Right lobe of liver (tissue), 6 donors: ENCODE results near the gene ZBTB18. TPM values are rescaled to one million over a fixed set of nuclear protein-coding genes. Genes with fewer than 3 reads are reported as not detected.

Experiments used
- ATAC-seq, 4 donors: fragments of 200-7000 bp; cut with Tn5 transposase; one replicate each; pipeline ENCODE4 v1.9.1; 2020; ENCODE audit warnings: mild to moderate bottlenecking in 4 of 4, moderate library complexity in 4 of 4
- DNase-seq, 3 donors: peaks; one replicate each; pipeline ENCODE4 v3.0.0-alpha.2; 2020
- H3K27ac ChIP-seq, 3 donors: fragments of 200-600 bp; one replicate each; pipeline ENCODE4 v1.8.0; 2022
- H3K27me3 ChIP-seq, 2 donors: fragments of 200-600 bp; one replicate each; pipeline ENCODE4 v1.8.0; 2022
- H3K36me3 ChIP-seq, 4 donors: fragments of 200-600 bp; sonication (generic) in 1 of 4; one replicate each; pipeline versions ENCODE4 v1.5.1 to v1.8.0; 2017 to 2022; ENCODE audit warnings: control low read depth in 1 of 4
- H3K4me1 ChIP-seq, 4 donors: fragments of 200-600 bp; sonication (generic) in 1 of 4; one replicate each; pipeline versions ENCODE4 v1.5.1 to v1.8.0; 2017 to 2022; ENCODE audit warnings: control low read depth in 1 of 4
- H3K4me3 ChIP-seq, 3 donors: fragments of 200-600 bp; one replicate each; pipeline ENCODE4 v1.8.0; 2022
- H3K9me3 ChIP-seq, 4 donors: fragments of 200-600 bp; sonication (generic) in 1 of 4; one replicate each; pipeline versions ENCODE4 v1.5.1 to v1.8.0; 2017 to 2022; ENCODE audit warnings: control low read depth in 1 of 4
- CTCF ChIP-seq, 4 donors: fragments of 200-600 bp in 3 of 4; fragments of 450-650 bp in 1 of 4; IDR thresholded peaks; one replicate each; pipeline versions ENCODE4 v1.5.1 to v1.8.0; 2016 to 2022; ENCODE audit warnings: antibody characterized with exemption in 4 of 4, mild to moderate bottlenecking in 2 of 4
- POLR2A ChIP-seq: fragments of 450-650 bp; IDR thresholded peaks from one replicate; pipeline ENCODE4 v1.6.1; 2017; ENCODE audit warnings: antibody characterized with exemption, mild to moderate bottlenecking
- WGBS: methylation state at CpG from one replicate; pipeline ENCODE4 v1.1.6; 2018; ENCODE audit warnings: low coverage, low lambda C conversion rate; ENCODE audit not compliant: insufficient coverage; ENCODE audit errors: missing lambda C conversion rate; 5-methylcytosine and 5-hydroxymethylcytosine counted together
- intact Hi-C, 2 donors: fragments of 100-400 bp; cut with DNase I; formaldehyde crosslinking; loops; one replicate each; pipeline versions ENCODE4 v1.11.2 to v1.14.1; 2022
- total RNA-seq, 6 experiments: library from RNA; depleted of rRNA in 2 of 6; stranded (reverse); fragments of >200 nt in 2 of 6; fragmentation: NEBNext Ultra II Directional in 3 of 6; extraction: Animal tissue kit (Norgen Biotek cat#: 25700) in 3 of 6; gene quantifications; one replicate each; pipeline versions ENCODE4 v1.1.0 to v1.2.4, GENCODE V29; 2016 to 2023
- donor health status: DM: no; HTN: yes; CAD: no.
- donor health status: DM: no; HTN: no; CAD: no.
- donor health status: DM: no; HTN: no; CAD: no.
- donor health status: DM: no; HTN: yes; CAD: no.
- donor health status: DM: no; HTN: yes; CAD: no.

Gene ZBTB18
- total RNA-seq, 6 experiments from 2014 or later = 9.0 to 16.1 (median 10.0) TPM

- Histone ChIP-seq H3K36me3 (peaks cover 0 to 27% (median 6%) of the 10 kb centered on the region in 4 donors), H3K27me3 (no peaks in the 10 kb centered on the region), H3K4me3 (no peak overlapping the region), H3K9me3 (no peaks in the 10 kb centered on the region), H3K4me1 (peaks cover 0 to 18% (median 7%) of the 10 kb centered on the region in 4 donors), H3K27ac (peak overlapping the region in 1 of 3 donors; percentile 11)
- TF ChIP-seq POLR2A (no peak), CTCF (IDR thresholded peaks at IDR 0.05) (no peak)
- ATAC-seq = no peak
- 19% methylated on average over 5 of the region's 5 CpGs for WGBS
- intact Hi-C loops = no loop called here
- no peak for DNase-seq
Measured at GRCh38 chr1:244052016-244052727, 1.1 kb downstream of the ZBTB18 start.

- H3K27ac ChIP-seq = no peak overlapping the region
- TF ChIP-seq CTCF (IDR thresholded peaks at IDR 0.05) (no peak), POLR2A (no peak)
- intact Hi-C loops = no loop called here
- H3K36me3 ChIP-seq = peaks cover 0 to 27% (median 6%) of the 10 kb centered on the region in 4 donors
- H3K4me3 ChIP-seq = no peak overlapping the region
- 48% methylated on average over 6 of the region's 6 CpGs for WGBS
- H3K27me3 ChIP-seq = no peaks in the 10 kb centered on the region
- ATAC-seq (no peak), DNase-seq (no peak)
- peaks cover 0 to 18% (median 7%) of the 10 kb centered on the region in 4 donors for H3K4me1 ChIP-seq
- H3K9me3 ChIP-seq = no peaks in the 10 kb centered on the region
Measured at GRCh38 chr1:244052728-244053312, 1.7 kb downstream of the ZBTB18 start.

- DNase-seq (no peak), ATAC-seq (no peak)
Measured at GRCh38 chr1:244053831-244054230, 2.7 kb downstream of the ZBTB18 start.

GRCh38 chr1:244054247-244054923, 3.3 kb downstream of the ZBTB18 start:
- peaks cover 0 to 27% (median 6%) of the 10 kb centered on the region in 4 donors for H3K36me3 ChIP-seq
- H3K27me3 ChIP-seq = no peaks in the 10 kb centered on the region
- H3K27ac ChIP-seq = no peak overlapping the region
- peaks cover 0 to 18% (median 7%) of the 10 kb centered on the region in 4 donors for H3K4me1 ChIP-seq
- ATAC-seq = no peak
- intact Hi-C loops = no loop called here
- WGBS = 89% methylated on average over 7 of the region's 17 CpGs
- DNase-seq = no peak
- H3K4me3 ChIP-seq = no peak overlapping the region
- no peak for TF ChIP-seq CTCF (IDR thresholded peaks at IDR 0.05)
- TF ChIP-seq POLR2A = no peak
- no peaks in the 10 kb centered on the region for H3K9me3 ChIP-seq

More at GRCh38 chr1:244053831-244054230, 2.7 kb downstream of the ZBTB18 start:
- TF ChIP-seq CTCF (IDR thresholded peaks at IDR 0.05) = no peak
- no peak for TF ChIP-seq POLR2A
- H3K9me3 ChIP-seq = no peaks in the 10 kb centered on the region
- whole genome bisulfite sequencing = 86% methylated on average over 7 of the region's 11 CpGs
- peaks cover 0 to 27% (median 6%) of the 10 kb centered on the region in 4 donors for H3K36me3 ChIP-seq
- peaks cover 0 to 18% (median 7%) of the 10 kb centered on the region in 4 donors for H3K4me1 ChIP-seq
- H3K27ac ChIP-seq = no peak overlapping the region
- no peak overlapping the region for H3K4me3 ChIP-seq
- no peaks in the 10 kb centered on the region for H3K27me3 ChIP-seq
- intact Hi-C loops = no loop called here
